Activated CD4-positive, alpha-beta T cell treated with anti-CD3 and anti-CD28 coated beads, Interleukin-2, amount 10 ng/mL, durations not matched to agents 7 days and 5 days (primary cell): Measurements from ENCODE around the gene MCEE. TPM values are rescaled to one million over a fixed set of nuclear protein-coding genes. Genes with fewer than 3 reads are reported as not detected.
A peak's percentile ranks its signal among the peaks of the same experiment; 100 is the strongest.

Source experiments
- CTCF ChIA-PET: fragments of 350-600 bp; sonication (Branson Sonifier 250); formaldehyde crosslinking; loops from one replicate; lab custom pipeline; 2021; ENCODE audit warnings: antibody characterized with exemption; lab: Charles Lee
- POLR2A ChIA-PET: fragments of 350-600 bp; sonication (Branson Sonifier 250); formaldehyde crosslinking; loops from one replicate; lab custom pipeline; 2021; ENCODE audit warnings: antibody characterized with exemption; lab: Charles Lee
- DNase-seq: peaks from one replicate; pipeline ENCODE4 v3.0.0-alpha.2; 2020
- H3K27ac Mint-ChIP-seq: one replicate; pipeline ENCODE4 v1.8.0; 2021; ENCODE audit warnings: mild to moderate bottlenecking, moderate library complexity, mixed read lengths
- H3K27me3 Mint-ChIP-seq: one replicate; pipeline ENCODE4 v1.8.0; 2021; ENCODE audit warnings: mixed read lengths
- H3K36me3 Mint-ChIP-seq: one replicate; pipeline ENCODE4 v1.8.0; 2021; ENCODE audit warnings: low read depth, mixed read lengths
- H3K4me1 Mint-ChIP-seq: one replicate; pipeline ENCODE4 v1.8.0; 2021; ENCODE audit warnings: mixed read lengths
- H3K4me3 Mint-ChIP-seq: one replicate; pipeline ENCODE4 v1.8.0; 2021; ENCODE audit warnings: mild to moderate bottlenecking, moderate library complexity, mixed read lengths
- H3K9me3 Mint-ChIP-seq: one replicate; pipeline ENCODE4 v1.8.0; 2021; ENCODE audit warnings: mixed read lengths
- total RNA-seq, 2 experiments: library from RNA; stranded (reverse); gene quantifications; one replicate each; pipeline ENCODE4 v1.2.3, GENCODE V29; 2021

The MCEE gene
- total RNA-seq, 2 experiments from 2014 or later, result 13.5 to 15.3 TPM

GRCh38 chr2:71071681-71072398 is 58.2 kb downstream of the MCEE start:
- H3K27me3 Mint-ChIP-seq, result no peaks in the 10 kb centered on the region
- H3K27ac Mint-ChIP-seq, result peak overlapping the region; percentile 87
- H3K4me3 Mint-ChIP-seq, result peak overlapping the region; percentile 55
- POLR2A ChIA-PET, result interaction anchor here (1.0 kb wide), 1 partner anchor 9 kb away, joined by 3 read pairs; no protein-coding TSS in a partner anchor
- CTCF ChIA-PET, result interaction anchor here (0.6 to 1.5 kb wide), 7 partner anchors 8 to 261 kb away, joined by 3 to 5 read pairs (median 3); no protein-coding TSS in a partner anchor
- peak; percentile 46 for DNase-seq
- H3K36me3 Mint-ChIP-seq, result peaks cover 37% of the 10 kb centered on the region
- no peaks in the 10 kb centered on the region for H3K9me3 Mint-ChIP-seq
- H3K4me1 Mint-ChIP-seq, result peaks cover 56% of the 10 kb centered on the region

GRCh38 chr2:71070294-71071093 is 59.5 kb downstream of the MCEE start:
- ChIA-PET POLR2A (no interaction called here), CTCF (interaction anchor here (1.0 to 1.3 kb wide), 3 partner anchors 8 to 14 kb away, joined by 3 to 4 read pairs (median 4); no protein-coding TSS in a partner anchor)
- Mint-ChIP-seq H3K27me3 (no peaks in the 10 kb centered on the region), H3K9me3 (no peaks in the 10 kb centered on the region), H3K27ac (no peak overlapping the region), H3K4me3 (peak overlapping the region; percentile 24), H3K36me3 (peaks cover 36% of the 10 kb centered on the region), H3K4me1 (peaks cover 58% of the 10 kb centered on the region)
- DNase-seq, result no peak

- Mint-ChIP-seq H3K27me3 (no peaks in the 10 kb centered on the region), H3K4me1 (peaks cover 60% of the 10 kb centered on the region), H3K9me3 (no peaks in the 10 kb centered on the region), H3K4me3 (peak overlapping the region; percentile 88), H3K36me3 (peaks cover 32% of the 10 kb centered on the region), H3K27ac (peak overlapping the region; percentile 95)
- POLR2A ChIA-PET, result interaction anchor here (1.5 kb wide), 1 partner anchor 61 kb away, joined by 6 read pairs; the partner anchor contains the start of gene MPHOSPH10
- no peak for DNase-seq
- CTCF ChIA-PET, result interaction anchor here (0.6 to 1.4 kb wide), 3 partner anchors 9 to 108 kb away, joined by 3 to 5 read pairs (median 4); no protein-coding TSS in a partner anchor
Observed at GRCh38 chr2:71069376-71069775, 60.7 kb downstream of the MCEE start.

- DNase-seq, result peak; percentile 97
- Mint-ChIP-seq H3K4me3 (peak within 1 kb of the TSS; percentile 88), H3K27ac (peak within 1 kb of the TSS; percentile 95), H3K36me3 (peaks cover 23% of the 10 kb centered on the region), H3K4me1 (peaks cover 52% of the 10 kb centered on the region), H3K27me3 (no peaks in the 10 kb centered on the region), H3K9me3 (no peaks in the 10 kb centered on the region)
- ChIA-PET CTCF (interaction anchor here (1.2 to 1.4 kb wide), 3 partner anchors 79 to 84 kb away, joined by 3 to 5 read pairs (median 3); no protein-coding TSS in a partner anchor), POLR2A (interaction anchor here (0.6 to 1.5 kb wide), 3 partner anchors 62 to 73 kb away, joined by 3 to 6 read pairs (median 3); partner anchors contain the start of gene MPHOSPH10)
Observed at GRCh38 chr2:71068218-71069035, 61.6 kb downstream of the MCEE start, which contains the start of gene NAGK. TSS of gene NAGK (plus strand) at chr2:71068648. CDS start at chr2:71068684, 36 bp downstream.

- Mint-ChIP-seq H3K4me1 (peaks cover 47% of the 10 kb centered on the region), H3K27me3 (peaks cover 4% of the 10 kb centered on the region), H3K9me3 (no peaks in the 10 kb centered on the region), H3K36me3 (peaks cover 18% of the 10 kb centered on the region), H3K27ac (peak overlapping the region; percentile 95), H3K4me3 (peak overlapping the region; percentile 88)
- ChIA-PET CTCF (interaction anchor here (1.2 to 1.4 kb wide), 3 partner anchors 78 to 84 kb away, joined by 3 to 5 read pairs (median 3); no protein-coding TSS in a partner anchor), POLR2A (interaction anchor here (1.0 to 1.5 kb wide), 2 partner anchors 63 to 70 kb away, joined by 3 to 6 read pairs; partner anchors contain the start of gene MPHOSPH10)
- no peak for DNase-seq
Observed at GRCh38 chr2:71067567-71068217, 62.3 kb downstream of the MCEE start.

GRCh38 chr2:71066856-71067255 is 63.2 kb downstream of the MCEE start:
- ChIA-PET POLR2A (interaction anchor here (0.6 kb wide), 1 partner anchor 160 kb away, joined by 8 read pairs; the partner anchor contains the start of gene PAIP2B), CTCF (no interaction called here)
- Mint-ChIP-seq H3K4me1 (peaks cover 38% of the 10 kb centered on the region), H3K27me3 (peaks cover 5% of the 10 kb centered on the region), H3K9me3 (no peaks in the 10 kb centered on the region), H3K4me3 (peak overlapping the region; percentile 42), H3K27ac (peak overlapping the region; percentile 41), H3K36me3 (peaks cover 14% of the 10 kb centered on the region)
- no peak for DNase-seq

GRCh38 chr2:71064754-71065621 is 65.0 kb downstream of the MCEE start:
- CTCF ChIA-PET, result no interaction called here
- peaks cover 14% of the 10 kb centered on the region for H3K27me3 Mint-ChIP-seq
- H3K4me3 Mint-ChIP-seq, result no peak overlapping the region
- no peak overlapping the region for H3K27ac Mint-ChIP-seq
- DNase-seq, result no peak
- POLR2A ChIA-PET, result no interaction called here
- H3K4me1 Mint-ChIP-seq, result peaks cover 20% of the 10 kb centered on the region
- no peaks in the 10 kb centered on the region for H3K9me3 Mint-ChIP-seq
- peaks cover 5% of the 10 kb centered on the region for H3K36me3 Mint-ChIP-seq

- CTCF ChIA-PET, result no interaction called here
- POLR2A ChIA-PET, result no interaction called here
- H3K9me3 Mint-ChIP-seq, result no peaks in the 10 kb centered on the region
- no peaks in the 10 kb centered on the region for H3K36me3 Mint-ChIP-seq
- H3K27me3 Mint-ChIP-seq, result peaks cover 14% of the 10 kb centered on the region
- no peak for DNase-seq
- H3K4me1 Mint-ChIP-seq, result peaks cover 11% of the 10 kb centered on the region
- H3K4me3 Mint-ChIP-seq, result no peak overlapping the region
- no peak overlapping the region for H3K27ac Mint-ChIP-seq
Observed at GRCh38 chr2:71064110-71064611, 65.9 kb downstream of the MCEE start.

GRCh38 chr2:71063216-71063615 is 66.8 kb downstream of the MCEE start:
- ChIA-PET CTCF (no interaction called here), POLR2A (no interaction called here)
- Mint-ChIP-seq H3K4me3 (no peak overlapping the region), H3K36me3 (no peaks in the 10 kb centered on the region), H3K4me1 (peaks cover 9% of the 10 kb centered on the region), H3K27ac (no peak overlapping the region), H3K27me3 (peaks cover 14% of the 10 kb centered on the region), H3K9me3 (no peaks in the 10 kb centered on the region)
- no peak for DNase-seq

GRCh38 chr2:71060871-71061270 is 69.2 kb downstream of the MCEE start:
- Mint-ChIP-seq H3K27me3 (peaks cover 14% of the 10 kb centered on the region), H3K36me3 (no peaks in the 10 kb centered on the region), H3K4me3 (no peak overlapping the region), H3K27ac (no peak overlapping the region), H3K9me3 (no peaks in the 10 kb centered on the region), H3K4me1 (peaks cover 1% of the 10 kb centered on the region)
- POLR2A ChIA-PET, result no interaction called here
- CTCF ChIA-PET, result no interaction called here
- DNase-seq, result no peak
